Suprapubic skin (tissue), 3 donors: ENCODE results near the gene CLASRP.

ENCODE experiments used
- EP300 ChIP-seq: sonication (generic); formaldehyde crosslinking; IDR thresholded peaks from one replicate; pipeline ENCODE4 v1.6.1; 2017; ENCODE audit warnings: antibody characterized with exemption
- TF ChIP-seq, protein P1 (sequence below), 2 donors: fragments of 200-600 bp in 1 of 2; fragments of 450-650 bp in 1 of 2; sonication (generic) in 1 of 2; IDR thresholded peaks; one replicate each; pipeline ENCODE4 v1.5.1; 2016 to 2019; ENCODE audit warnings: antibody characterized with exemption in 2 of 2, mild to moderate bottlenecking in 1 of 2, moderate library complexity in 1 of 2

DNA sequence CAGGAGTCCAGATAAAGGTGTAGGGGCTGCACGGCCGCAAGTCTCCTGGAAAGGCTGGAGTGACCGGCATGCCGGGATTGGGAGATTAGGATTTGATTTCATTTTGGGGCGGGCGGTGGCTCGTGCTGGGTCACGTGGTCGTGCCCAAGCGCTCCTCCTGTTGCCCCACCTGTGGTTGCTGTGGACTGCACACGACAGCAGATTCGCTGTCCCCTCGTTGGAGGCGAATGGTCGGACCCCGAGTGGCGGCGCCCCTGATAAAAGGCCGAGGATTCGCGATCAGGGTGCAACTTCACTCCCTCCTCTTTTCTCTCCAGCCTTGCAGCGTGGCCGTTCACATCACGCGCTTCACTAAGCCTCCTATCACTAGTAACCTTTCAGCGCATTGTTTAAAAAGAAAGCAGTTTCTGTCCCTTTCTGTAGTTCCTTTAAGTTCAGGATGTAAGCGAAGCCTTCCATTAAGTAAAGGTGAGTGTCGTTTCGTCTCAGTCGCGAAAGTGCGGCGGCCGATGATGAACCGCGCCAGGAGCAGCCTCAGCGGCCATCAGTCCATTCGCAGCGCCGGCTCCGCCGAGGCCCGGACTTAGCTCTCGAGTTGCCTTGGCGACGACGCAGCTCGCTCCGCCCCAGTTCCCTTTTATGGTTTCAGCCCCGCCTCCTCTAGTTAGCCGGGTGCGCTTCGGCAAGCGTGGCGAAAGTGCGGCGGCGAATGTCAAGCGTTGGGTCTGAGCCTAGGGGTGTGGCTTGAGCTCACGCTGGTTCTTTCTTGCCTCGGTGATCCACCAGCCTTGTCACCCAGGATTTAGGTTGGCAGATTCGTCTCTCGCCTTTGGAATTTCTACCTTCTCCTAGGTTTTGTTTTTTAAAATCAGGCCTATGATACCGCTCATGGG lies 52.4 kb downstream of the CLASRP start:
- TF ChIP-seq, protein P1, sequence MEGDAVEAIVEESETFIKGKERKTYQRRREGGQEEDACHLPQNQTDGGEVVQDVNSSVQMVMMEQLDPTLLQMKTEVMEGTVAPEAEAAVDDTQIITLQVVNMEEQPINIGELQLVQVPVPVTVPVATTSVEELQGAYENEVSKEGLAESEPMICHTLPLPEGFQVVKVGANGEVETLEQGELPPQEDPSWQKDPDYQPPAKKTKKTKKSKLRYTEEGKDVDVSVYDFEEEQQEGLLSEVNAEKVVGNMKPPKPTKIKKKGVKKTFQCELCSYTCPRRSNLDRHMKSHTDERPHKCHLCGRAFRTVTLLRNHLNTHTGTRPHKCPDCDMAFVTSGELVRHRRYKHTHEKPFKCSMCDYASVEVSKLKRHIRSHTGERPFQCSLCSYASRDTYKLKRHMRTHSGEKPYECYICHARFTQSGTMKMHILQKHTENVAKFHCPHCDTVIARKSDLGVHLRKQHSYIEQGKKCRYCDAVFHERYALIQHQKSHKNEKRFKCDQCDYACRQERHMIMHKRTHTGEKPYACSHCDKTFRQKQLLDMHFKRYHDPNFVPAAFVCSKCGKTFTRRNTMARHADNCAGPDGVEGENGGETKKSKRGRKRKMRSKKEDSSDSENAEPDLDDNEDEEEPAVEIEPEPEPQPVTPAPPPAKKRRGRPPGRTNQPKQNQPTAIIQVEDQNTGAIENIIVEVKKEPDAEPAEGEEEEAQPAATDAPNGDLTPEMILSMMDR (IDR thresholded peaks at IDR 0.05): no peak
- TF ChIP-seq EP300: no peak
